Tibial nerve (tissue), 4 donors: Measurements from ENCODE around the gene GSG1L. TPM values are rescaled to one million over a fixed set of nuclear protein-coding genes. Genes with fewer than 3 reads are reported as not detected.
A peak's percentile ranks its signal among the peaks of the same experiment; 100 is the strongest.

Source experiments
- DNase-seq, 2 donors: peaks; one replicate each; pipeline ENCODE4 v3.0.0-alpha.2; 2019; ENCODE audit warnings: low spot score in 2 of 2
- H3K27ac ChIP-seq, 4 donors: fragments of 200-600 bp; sonication (generic) in 3 of 4; one replicate each; pipeline ENCODE4 v1.5.1; 2017 to 2019; ENCODE audit warnings: mild to moderate bottlenecking in 1 of 4
- H3K27me3 ChIP-seq, 2 donors: fragments of 200-600 bp; sonication (generic) in 1 of 2; one replicate each; pipeline versions ENCODE4 v1.5.1 to v1.6.0; 2017 to 2019
- H3K36me3 ChIP-seq, 3 donors: fragments of 200-600 bp; sonication (generic); one replicate each; pipeline ENCODE4 v1.5.1; 2018 to 2019
- H3K4me1 ChIP-seq, 4 donors: fragments of 200-600 bp; sonication (generic) in 3 of 4; one replicate each; pipeline ENCODE4 v1.5.1; 2017 to 2019
- H3K4me3 ChIP-seq, 4 donors: fragments of 200-600 bp; sonication (generic) in 3 of 4; one replicate each; pipeline ENCODE4 v1.5.1; 2017 to 2019; ENCODE audit warnings: mild to moderate bottlenecking in 1 of 4, moderate library complexity in 1 of 4
- H3K9me3 ChIP-seq, 4 donors: fragments of 200-600 bp; sonication (generic) in 3 of 4; one replicate each; pipeline ENCODE4 v1.5.1; 2017 to 2019
- CTCF ChIP-seq, 5 experiments: fragments of 200-600 bp in 3 of 5; fragments of 450-650 bp in 2 of 5; sonication (generic) in 3 of 5; IDR thresholded peaks; one replicate each; pipeline ENCODE4 v1.5.1; 2016 to 2019; ENCODE audit warnings: antibody characterized with exemption in 5 of 5, mild to moderate bottlenecking in 3 of 5, moderate library complexity in 2 of 5
- EP300 ChIP-seq, 2 donors: sonication (generic); formaldehyde crosslinking; IDR thresholded peaks; one replicate each; pipeline ENCODE4 v1.6.1; 2017; ENCODE audit warnings: antibody characterized with exemption in 2 of 2, mild to moderate bottlenecking in 1 of 2
- POLR2A ChIP-seq, 2 donors: fragments of 450-650 bp; IDR thresholded peaks; one replicate each; pipeline ENCODE4 v1.6.1; 2017; ENCODE audit warnings: antibody characterized with exemption in 2 of 2, mild to moderate bottlenecking in 2 of 2, moderate library complexity in 2 of 2
- WGBS, 2 donors: methylation state at CpG; one replicate each; pipeline ENCODE4 v1.1.5; 2018; 5-methylcytosine and 5-hydroxymethylcytosine counted together
- total RNA-seq, 4 donors: library from RNA; depleted of rRNA; stranded (reverse); fragments of >200 nt; gene quantifications; one replicate each; pipeline ENCODE4 v1.1.0, GENCODE V29; 2016

GSG1L gene
- total RNA-seq, 4 donors from 2014 or later = not detected

DNA sequence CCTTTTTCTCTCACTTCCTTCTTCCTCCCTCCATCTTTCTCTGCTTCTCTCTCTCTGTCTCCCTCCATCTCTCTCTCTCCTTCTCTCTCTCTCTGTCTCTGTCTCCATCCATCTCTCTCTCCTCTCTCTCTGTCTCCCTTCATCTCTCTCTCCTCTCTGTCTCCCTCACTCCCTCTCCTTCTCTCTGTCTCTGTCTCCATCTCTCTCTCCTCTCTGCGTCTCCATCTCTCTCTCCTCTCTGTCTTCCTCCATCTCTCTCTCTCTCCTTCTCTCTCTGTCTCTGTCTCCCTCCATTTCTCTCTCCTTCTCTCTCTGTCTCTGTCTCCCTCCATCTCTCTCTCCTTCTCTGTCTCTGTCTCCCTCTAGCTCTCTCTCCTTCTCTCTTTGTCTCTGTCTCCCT lies 194.1 kb downstream of the GSG1L start:
- WGBS, 2 donors = 79 to 86% methylated on average over 1 of the region's 1 CpG
- Histone ChIP-seq H3K4me1 (no peaks in the 10 kb centered on the region), H3K36me3 (no peaks in the 10 kb centered on the region), H3K9me3 (peaks cover 0 to 47% (median 2%) of the 10 kb centered on the region in 4 donors), H3K27me3 (no peaks in the 10 kb centered on the region), H3K4me3 (no peak overlapping the region), H3K27ac (no peak overlapping the region)
- DNase-seq = no peak
- TF ChIP-seq EP300 (IDR thresholded peaks at IDR 0.05) (no peak), CTCF (IDR thresholded peaks at IDR 0.05) (no peak), POLR2A (IDR thresholded peaks at IDR 0.05) (no peak)

DNA sequence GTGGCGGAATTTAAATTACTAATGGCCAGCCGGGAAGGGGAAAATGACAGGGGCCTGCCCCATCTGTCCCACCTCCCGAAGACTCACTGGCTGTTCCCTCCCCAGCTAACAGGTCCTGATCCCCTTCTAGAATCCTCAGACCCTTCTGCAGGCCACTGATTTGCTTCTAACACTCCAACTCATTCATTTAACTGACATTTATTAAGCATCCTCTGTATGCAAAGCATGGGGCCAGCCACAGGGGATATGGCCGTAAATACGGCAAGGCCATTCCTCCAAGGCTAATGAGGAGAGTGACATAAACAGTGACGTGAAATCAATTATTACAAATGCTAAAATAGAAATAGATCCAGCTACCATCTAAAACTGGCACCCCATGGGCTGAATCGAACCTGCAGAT lies 195.3 kb downstream of the GSG1L start:
- Histone ChIP-seq H3K27ac (no peak overlapping the region), H3K4me1 (no peaks in the 10 kb centered on the region), H3K36me3 (no peaks in the 10 kb centered on the region), H3K27me3 (no peaks in the 10 kb centered on the region), H3K9me3 (peaks cover 0 to 51% (median 2%) of the 10 kb centered on the region in 4 donors), H3K4me3 (no peak overlapping the region)
- TF ChIP-seq CTCF (IDR thresholded peaks at IDR 0.05) = no peak
- TF ChIP-seq EP300 (IDR thresholded peaks at IDR 0.05) = no peak
- TF ChIP-seq POLR2A (IDR thresholded peaks at IDR 0.05) = no peak
- no peak for DNase-seq
- 83 to 90% methylated on average over 7 of the region's 7 CpGs for WGBS, 2 donors

DNA sequence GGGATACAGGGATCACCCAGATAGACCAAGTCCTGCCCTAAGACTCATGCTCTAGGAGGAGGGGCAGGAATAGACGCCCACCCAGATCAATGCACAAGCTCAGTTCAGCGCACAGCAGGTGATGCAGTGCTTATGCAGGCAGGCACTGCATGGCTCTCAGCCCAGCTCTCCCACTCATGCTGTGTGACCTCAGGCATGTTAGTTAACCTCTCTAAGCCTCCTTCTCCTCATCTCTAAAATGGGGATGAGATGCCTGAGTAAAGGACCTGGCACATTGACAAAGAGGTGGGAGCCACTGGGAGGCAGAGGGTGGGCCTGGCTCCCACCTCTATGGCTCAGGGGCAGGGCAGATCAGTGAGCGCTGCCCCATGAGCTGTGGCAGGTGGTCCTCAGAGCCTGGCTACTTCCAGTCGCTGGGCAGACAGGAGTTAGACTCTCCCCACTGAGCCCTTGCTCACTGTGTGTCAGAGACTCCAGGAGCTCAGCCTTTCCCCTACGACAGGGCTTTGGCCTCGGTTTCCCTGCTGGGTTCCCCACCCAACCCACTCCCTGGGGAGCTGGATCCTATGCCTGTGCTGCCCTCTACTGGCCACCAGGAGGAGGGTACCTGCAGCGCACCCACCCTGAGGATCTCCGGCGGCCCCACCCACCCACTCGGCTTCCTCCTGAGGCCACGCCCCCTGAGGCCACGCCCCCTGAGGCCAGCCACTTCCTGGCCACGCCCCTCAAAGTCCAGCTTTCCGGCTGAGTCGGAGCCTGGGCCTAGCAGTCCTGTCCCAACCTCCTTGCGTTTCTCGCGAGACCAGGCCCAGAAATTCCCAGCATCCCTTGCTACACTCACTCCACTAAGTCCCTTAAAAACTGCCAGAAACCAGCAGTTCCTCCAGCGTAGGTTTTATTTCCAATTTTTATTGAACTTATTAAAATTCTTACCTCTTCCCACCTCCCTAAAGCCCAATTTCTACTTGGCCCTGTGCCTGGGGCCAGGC lies 196.1 kb downstream of the GSG1L start:
- Histone ChIP-seq H3K36me3 (no peaks in the 10 kb centered on the region), H3K4me1 (no peaks in the 10 kb centered on the region), H3K27me3 (no peaks in the 10 kb centered on the region), H3K9me3 (peaks cover 0 to 56% (median 2%) of the 10 kb centered on the region in 4 donors), H3K4me3 (no peak overlapping the region), H3K27ac (no peak overlapping the region)
- 28 to 41% methylated on average over 13 to 19 of the region's 19 CpGs for WGBS, 2 donors
- no peak for DNase-seq
- TF ChIP-seq EP300 (IDR thresholded peaks at IDR 0.05) = no peak
- peak in 2 of 5 experiments; percentile 21 to 25 for TF ChIP-seq CTCF (IDR thresholded peaks at IDR 0.05)

DNA sequence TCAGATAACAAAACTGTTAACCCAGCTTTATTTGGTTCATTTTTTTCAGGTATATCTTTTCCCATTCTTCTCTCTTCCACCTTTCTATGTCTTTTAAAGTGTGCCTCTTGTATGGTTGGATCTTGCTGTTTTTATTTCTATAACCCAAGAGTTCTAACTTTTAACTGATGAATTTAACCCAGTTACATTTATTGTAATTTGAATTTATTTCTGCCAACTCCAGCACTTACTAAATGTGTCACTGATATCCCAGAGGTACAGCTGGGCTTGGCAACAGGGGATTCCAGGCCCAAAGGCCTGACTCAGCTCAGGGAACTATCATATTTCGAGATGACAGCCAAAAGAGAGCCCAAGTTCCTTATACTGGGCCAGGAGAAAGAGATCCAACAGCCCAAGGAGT lies 200.1 kb downstream of the GSG1L start:
- H3K4me3 ChIP-seq = no peak overlapping the region
- no peak for TF ChIP-seq POLR2A (IDR thresholded peaks at IDR 0.05)
- TF ChIP-seq CTCF (IDR thresholded peaks at IDR 0.05) = no peak
- TF ChIP-seq EP300 (IDR thresholded peaks at IDR 0.05) = no peak
- H3K36me3 ChIP-seq = no peaks in the 10 kb centered on the region
- no peaks in the 10 kb centered on the region for H3K27me3 ChIP-seq
- no peak overlapping the region for H3K27ac ChIP-seq
- peaks cover 0 to 65% (median 4%) of the 10 kb centered on the region in 4 donors for H3K9me3 ChIP-seq
- H3K4me1 ChIP-seq = no peaks in the 10 kb centered on the region
- WGBS, 2 donors = 75 to 83% methylated on average over 1 of the region's 1 CpG
- no peak for DNase-seq

DNA sequence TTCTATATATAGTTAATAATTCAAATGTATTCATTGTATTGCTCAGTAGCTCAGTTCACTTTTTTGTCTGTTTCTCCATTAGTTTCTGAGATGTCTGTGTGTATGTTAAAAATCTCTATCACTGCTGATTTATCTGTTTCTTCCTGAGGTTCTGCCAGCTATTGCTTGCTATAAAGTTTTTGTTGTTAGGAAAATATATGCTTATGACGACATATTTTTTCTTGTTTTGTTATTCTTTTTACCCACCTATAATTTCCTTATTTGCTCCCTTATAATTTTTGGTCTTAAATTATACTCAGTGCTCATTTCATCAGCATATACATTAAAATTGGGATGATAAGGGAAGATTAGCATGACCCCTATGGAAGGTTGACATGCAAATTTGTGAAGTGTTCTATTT lies 200.6 kb downstream of the GSG1L start:
- Histone ChIP-seq H3K4me3 (no peak overlapping the region), H3K4me1 (no peaks in the 10 kb centered on the region), H3K9me3 (peaks cover 0 to 64% (median 4%) of the 10 kb centered on the region in 4 donors), H3K27me3 (no peaks in the 10 kb centered on the region), H3K36me3 (no peaks in the 10 kb centered on the region), H3K27ac (no peak overlapping the region)
- TF ChIP-seq CTCF (IDR thresholded peaks at IDR 0.05) (no peak), EP300 (IDR thresholded peaks at IDR 0.05) (no peak), POLR2A (IDR thresholded peaks at IDR 0.05) (no peak)
- DNase-seq = no peak
- WGBS, 2 donors = 98% methylated on average over 1 of the region's 1 CpG
